Body of pancreas (tissue), 4 donors: ENCODE data around the gene BACH2.

Source experiments
- CTCF ChIP-seq, 7 experiments: fragments of 450-650 bp in 4 of 7; fragments of 200-600 bp in 3 of 7; sonication (generic) in 3 of 7; IDR thresholded peaks; one replicate each; pipeline ENCODE4 v1.5.1; 2016 to 2019; ENCODE audit warnings: antibody characterized with exemption in 7 of 7
- POLR2A ChIP-seq, 3 donors: fragments of 450-650 bp; IDR thresholded peaks; one replicate each; pipeline ENCODE4 v1.6.1; 2016; ENCODE audit warnings: antibody characterized with exemption in 3 of 3, mild to moderate bottlenecking in 2 of 3

GRCh38 chr6:89951574-89952104 lies 345.0 kb downstream of the BACH2 start:
- no peak for TF ChIP-seq CTCF (IDR thresholded peaks at IDR 0.05)
- TF ChIP-seq POLR2A (IDR thresholded peaks at IDR 0.05), result no peak
